Muscle of leg (tissue), 11 donors: Measurements from ENCODE around the gene JAG1. TPM values are rescaled to one million over a fixed set of nuclear protein-coding genes. Genes with fewer than 3 reads are reported as not detected.

Experiments
- DNase-seq: peaks from one replicate; pipeline ENCODE4 v3.0.0; 2013
- H3K27ac ChIP-seq: one replicate; pipeline ENCODE4 v1.5.1; 2013; ENCODE audit warnings: mild to moderate bottlenecking, low read length, control low read depth
- H3K27me3 ChIP-seq: one replicate; pipeline ENCODE4 v1.6.1; 2013; ENCODE audit warnings: low read length; ENCODE audit not compliant: control insufficient read depth, insufficient read depth
- H3K36me3 ChIP-seq: one replicate; pipeline ENCODE4 v1.6.1; 2013; ENCODE audit warnings: low read length; ENCODE audit not compliant: control insufficient read depth, insufficient read depth
- H3K4me1 ChIP-seq: one replicate; pipeline ENCODE4 v1.6.1; 2013; ENCODE audit warnings: low read length; ENCODE audit not compliant: control insufficient read depth, insufficient read depth
- H3K4me3 ChIP-seq: one replicate; pipeline ENCODE4 v1.5.1; 2013; ENCODE audit warnings: low read length, control low read depth
- H3K9me3 ChIP-seq: replicated peaks from 2 replicates; pipeline ENCODE4 v1.6.1; 2013; ENCODE audit warnings: low read depth, low read length; ENCODE audit not compliant: control insufficient read depth
- WGBS: methylation state at CpG from one replicate; pipeline ENCODE4 v1.1.5; 2013; ENCODE audit warnings: missing lambda C conversion rate; ENCODE audit not compliant: insufficient coverage; 5-methylcytosine and 5-hydroxymethylcytosine counted together
- polyA plus RNA-seq, 8 donors: library from polyadenylated mRNA; unstranded; fragments of 120-200 nt; gene quantifications; one replicate each; pipeline versions ENCODE4 v1.2.1 to v1.2.3, GENCODE V29; 2013; ENCODE audit warnings: inconsistent platforms in 1 of 8, low replicate concordance in 1 of 8; ENCODE audit not compliant: insufficient read length in 8 of 8, insufficient read depth in 1 of 8
- total RNA-seq: library from RNA; stranded (reverse); fragments of 120-200 nt; gene quantifications from one replicate; pipeline ENCODE4 v1.2.4, GENCODE V29; 2013

JAG1 gene
- total and polyA plus RNA-seq, 9 donors = 28.9 to 52.8 (median 33.9) TPM

GRCh38 chr20:10671221-10671918 lies 2.4 kb downstream of the JAG1 start:
- Histone ChIP-seq H3K27ac (peak overlapping the region; percentile 89), H3K4me3 (peak overlapping the region; percentile 87), H3K36me3 (peaks cover 22% of the 10 kb centered on the region), H3K9me3 (no peaks in the 10 kb centered on the region), H3K4me1 (peaks cover 44% of the 10 kb centered on the region), H3K27me3 (peaks cover 4% of the 10 kb centered on the region)
- DNase-seq = peak; percentile 89
- 0% methylated on average over 5 of the region's 13 CpGs for WGBS

GRCh38 chr20:10670501-10671220 lies 3.1 kb downstream of the JAG1 start:
- Histone ChIP-seq H3K4me1 (peaks cover 50% of the 10 kb centered on the region), H3K9me3 (no peaks in the 10 kb centered on the region), H3K4me3 (peak overlapping the region; percentile 87), H3K27me3 (peaks cover 4% of the 10 kb centered on the region), H3K36me3 (peaks cover 22% of the 10 kb centered on the region), H3K27ac (peak overlapping the region; percentile 89)
- 37% methylated on average over 11 of the region's 18 CpGs for WGBS
- DNase-seq = no peak

GRCh38 chr20:10669843-10670446 lies 3.9 kb downstream of the JAG1 start:
- no peaks in the 10 kb centered on the region for H3K9me3 ChIP-seq
- H3K27me3 ChIP-seq = peaks cover 4% of the 10 kb centered on the region
- peaks cover 51% of the 10 kb centered on the region for H3K4me1 ChIP-seq
- peak overlapping the region; percentile 87 for H3K4me3 ChIP-seq
- no peak for DNase-seq
- no peak overlapping the region for H3K27ac ChIP-seq
- H3K36me3 ChIP-seq = peaks cover 22% of the 10 kb centered on the region
- no CpG with 5 or more reads among the region's 6 CpGs for WGBS

GRCh38 chr20:10668677-10669368 lies 5.0 kb downstream of the JAG1 start:
- Histone ChIP-seq H3K4me3 (no peak overlapping the region), H3K9me3 (no peaks in the 10 kb centered on the region), H3K36me3 (peaks cover 24% of the 10 kb centered on the region), H3K27me3 (peaks cover 4% of the 10 kb centered on the region), H3K4me1 (peaks cover 53% of the 10 kb centered on the region), H3K27ac (no peak overlapping the region)
- no peak for DNase-seq
- 80% methylated on average over 2 of the region's 7 CpGs for WGBS

GRCh38 chr20:10667560-10668167 lies 6.1 kb downstream of the JAG1 start:
- no peak for DNase-seq
- peaks cover 54% of the 10 kb centered on the region for H3K4me1 ChIP-seq
- no peaks in the 10 kb centered on the region for H3K9me3 ChIP-seq
- peaks cover 29% of the 10 kb centered on the region for H3K36me3 ChIP-seq
- 100% methylated on average over 1 of the region's 6 CpGs for WGBS
- no peak overlapping the region for H3K4me3 ChIP-seq
- H3K27me3 ChIP-seq = peaks cover 1% of the 10 kb centered on the region
- H3K27ac ChIP-seq = no peak overlapping the region

GRCh38 chr20:10667077-10667401 lies 6.8 kb downstream of the JAG1 start:
- H3K9me3 ChIP-seq = no peaks in the 10 kb centered on the region
- H3K27ac ChIP-seq = peak overlapping the region; percentile 47
- H3K4me1 ChIP-seq = peaks cover 51% of the 10 kb centered on the region
- 82% methylated on average over 21 of the region's 21 CpGs for WGBS
- no peak for DNase-seq
- H3K36me3 ChIP-seq = peaks cover 36% of the 10 kb centered on the region
- H3K27me3 ChIP-seq = no peaks in the 10 kb centered on the region
- no peak overlapping the region for H3K4me3 ChIP-seq

- Histone ChIP-seq H3K27ac (peak overlapping the region; percentile 47), H3K9me3 (no peaks in the 10 kb centered on the region), H3K27me3 (no peaks in the 10 kb centered on the region), H3K4me1 (peaks cover 47% of the 10 kb centered on the region), H3K4me3 (no peak overlapping the region), H3K36me3 (peaks cover 40% of the 10 kb centered on the region)
- 82% methylated on average over 2 of the region's 7 CpGs for WGBS
- DNase-seq = no peak
These were observed 7.3 kb downstream of the JAG1 start for GRCh38 chr20:10666221-10667076.

GRCh38 chr20:10665791-10666190 lies 8.0 kb downstream of the JAG1 start:
- H3K36me3 ChIP-seq = peaks cover 47% of the 10 kb centered on the region
- H3K27me3 ChIP-seq = no peaks in the 10 kb centered on the region
- 52% methylated on average over 5 of the region's 6 CpGs for WGBS
- no peaks in the 10 kb centered on the region for H3K9me3 ChIP-seq
- H3K4me1 ChIP-seq = peaks cover 42% of the 10 kb centered on the region
- no peak overlapping the region for H3K4me3 ChIP-seq
- no peak overlapping the region for H3K27ac ChIP-seq
- no peak for DNase-seq

- WGBS = 53% methylated on average over 3 of the region's 7 CpGs
These were observed 8.7 kb downstream of the JAG1 start for GRCh38 chr20:10665027-10665561.

More at GRCh38 chr20:10665027-10665561, 8.7 kb downstream of the JAG1 start:
- Histone ChIP-seq H3K27me3 (no peaks in the 10 kb centered on the region), H3K4me3 (no peak overlapping the region), H3K4me1 (peaks cover 41% of the 10 kb centered on the region), H3K9me3 (no peaks in the 10 kb centered on the region), H3K27ac (no peak overlapping the region), H3K36me3 (peaks cover 53% of the 10 kb centered on the region)
- no peak for DNase-seq
